Measurements from ENCODE around the gene CHMP1A.
A peak's percentile ranks its signal among the peaks of the same experiment; 100 is the strongest.

DNA sequence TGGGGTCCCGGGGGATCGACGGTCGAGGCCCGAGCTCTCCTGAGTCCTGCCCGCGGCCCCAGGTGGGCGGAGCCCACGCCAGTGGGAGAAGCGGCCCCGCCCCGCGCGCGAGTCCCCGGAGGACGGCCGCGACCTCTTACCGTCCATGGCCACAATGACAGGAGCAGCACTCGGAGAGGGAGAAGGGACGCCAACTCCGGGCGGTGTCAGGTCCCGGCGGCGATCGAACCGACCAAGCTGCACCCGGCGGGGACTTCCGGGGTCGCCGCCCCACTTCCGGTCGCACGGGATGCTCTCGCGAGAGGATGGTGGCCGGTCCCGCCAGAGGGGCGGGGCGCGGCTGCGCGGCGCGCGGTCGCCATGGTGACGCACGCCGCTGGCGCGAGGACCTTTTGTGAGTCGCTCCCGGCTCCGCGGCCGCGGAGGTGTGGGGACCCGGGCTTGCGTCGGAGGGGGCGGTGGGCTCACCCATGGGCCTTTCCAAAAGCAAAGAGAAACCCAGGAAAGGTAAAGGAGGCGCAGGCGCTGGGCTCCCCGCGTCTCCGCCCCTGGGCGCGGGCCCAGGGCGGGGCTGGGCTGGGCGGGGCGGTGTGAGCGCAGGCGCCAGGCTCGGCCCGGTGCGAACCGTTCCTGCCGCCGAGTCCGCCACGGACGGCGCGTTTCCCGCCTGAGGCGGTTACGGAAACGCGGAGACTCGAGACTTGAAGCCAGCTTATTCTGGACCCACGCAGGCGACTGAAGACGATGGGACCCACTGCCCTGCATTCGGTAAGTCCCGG lies at the start of gene CHMP1A, which contains the start of gene SPATA33:
- TF ChIP-seq, protein P1, sequence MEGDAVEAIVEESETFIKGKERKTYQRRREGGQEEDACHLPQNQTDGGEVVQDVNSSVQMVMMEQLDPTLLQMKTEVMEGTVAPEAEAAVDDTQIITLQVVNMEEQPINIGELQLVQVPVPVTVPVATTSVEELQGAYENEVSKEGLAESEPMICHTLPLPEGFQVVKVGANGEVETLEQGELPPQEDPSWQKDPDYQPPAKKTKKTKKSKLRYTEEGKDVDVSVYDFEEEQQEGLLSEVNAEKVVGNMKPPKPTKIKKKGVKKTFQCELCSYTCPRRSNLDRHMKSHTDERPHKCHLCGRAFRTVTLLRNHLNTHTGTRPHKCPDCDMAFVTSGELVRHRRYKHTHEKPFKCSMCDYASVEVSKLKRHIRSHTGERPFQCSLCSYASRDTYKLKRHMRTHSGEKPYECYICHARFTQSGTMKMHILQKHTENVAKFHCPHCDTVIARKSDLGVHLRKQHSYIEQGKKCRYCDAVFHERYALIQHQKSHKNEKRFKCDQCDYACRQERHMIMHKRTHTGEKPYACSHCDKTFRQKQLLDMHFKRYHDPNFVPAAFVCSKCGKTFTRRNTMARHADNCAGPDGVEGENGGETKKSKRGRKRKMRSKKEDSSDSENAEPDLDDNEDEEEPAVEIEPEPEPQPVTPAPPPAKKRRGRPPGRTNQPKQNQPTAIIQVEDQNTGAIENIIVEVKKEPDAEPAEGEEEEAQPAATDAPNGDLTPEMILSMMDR (IDR thresholded peaks at IDR 0.05) = no peak
- peak in 2 of 3 donors; percentile 73 to 79 for TF ChIP-seq POLR2A (IDR thresholded peaks at IDR 0.05)

Measured in body of pancreas (tissue), 4 donors.